ENCODE results near the gene PPP1R16B.

DNA sequence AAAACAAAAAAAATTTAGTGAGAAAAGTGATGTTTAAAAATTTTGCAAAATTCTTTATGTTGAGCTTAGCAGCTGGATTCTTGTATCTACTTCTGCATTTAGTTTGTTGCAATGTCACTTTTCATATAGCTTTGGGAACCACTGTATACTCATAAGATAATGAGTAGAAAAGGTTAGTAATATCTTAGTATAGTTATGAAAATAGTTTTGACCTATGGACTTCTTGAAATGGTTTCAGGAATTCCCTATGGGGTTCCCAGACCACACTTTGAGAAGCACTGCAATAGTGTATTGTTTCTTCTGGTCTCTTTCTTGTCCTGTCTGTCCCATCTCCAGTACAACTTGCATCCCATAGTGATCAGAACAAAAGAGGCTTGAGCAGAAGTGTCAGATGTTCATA is 29.4 kb downstream of the PPP1R16B start:
- TF ChIP-seq FOXP2 (optimal IDR thresholded peaks at IDR 0.05; ENCODE audit: control extremely low read depth, extremely low read length, insufficient read depth) (no peak), EZH2 (IDR thresholded peaks at IDR 0.05) (no peak)

Data from SK-N-MC (cell line).